Measurements from ENCODE around the gene ROPN1L. TPM values are rescaled to one million over a fixed set of nuclear protein-coding genes. Genes with fewer than 3 reads are reported as not detected.
"Not testable (repeated sequence)": the region's sequence is repeated elsewhere in the genome, so short reads cannot be mapped to it uniquely, and the experiment has no call there.

ROPN1L gene
- polyA plus RNA-seq, 4 donors = 0.62 to 1.2 (median 0.89) TPM

GRCh38 chr5:10497554-10497953 is 55.9 kb downstream of the ROPN1L start:
- DNase-seq (ENCODE audit: low read depth in 4 of 4, low spot score in 2 of 4) = no peak

- DNase-seq (ENCODE audit: low read depth in 4 of 4, low spot score in 2 of 4) = no peak
Observed at GRCh38 chr5:10498350-10498749, 56.7 kb downstream of the ROPN1L start.

- DNase-seq (ENCODE audit: low read depth in 4 of 4, low spot score in 2 of 4) = no peak
Observed at GRCh38 chr5:10499066-10499465, 57.4 kb downstream of the ROPN1L start.

- DNase-seq (ENCODE audit: low read depth in 4 of 4, low spot score in 2 of 4) = no peak
Observed at GRCh38 chr5:10499776-10500175, 58.1 kb downstream of the ROPN1L start.

GRCh38 chr5:10500669-10501068 is 59.0 kb downstream of the ROPN1L start:
- no peak for DNase-seq (ENCODE audit: low read depth in 4 of 4, low spot score in 2 of 4)

GRCh38 chr5:10501554-10502075 is 59.9 kb downstream of the ROPN1L start:
- DNase-seq (ENCODE audit: low read depth in 4 of 4, low spot score in 2 of 4) = no peak

- DNase-seq (ENCODE audit: low read depth in 4 of 4, low spot score in 2 of 4) = no peak
Observed at GRCh38 chr5:10502130-10502529, 60.5 kb downstream of the ROPN1L start.

- DNase-seq (ENCODE audit: low read depth in 4 of 4, low spot score in 2 of 4) = no peak
Observed at GRCh38 chr5:10502578-10502977, 60.9 kb downstream of the ROPN1L start.

GRCh38 chr5:10503321-10503720 is 61.6 kb downstream of the ROPN1L start:
- DNase-seq (ENCODE audit: low read depth in 4 of 4, low spot score in 2 of 4) = no peak

- peak in 1 of 4 donors; percentile 19 for DNase-seq (ENCODE audit: low read depth in 4 of 4, low spot score in 2 of 4)
Observed at GRCh38 chr5:10503997-10504793, 62.5 kb downstream of the ROPN1L start.

- DNase-seq (ENCODE audit: low read depth in 4 of 4, low spot score in 2 of 4) = no peak
Observed at GRCh38 chr5:10505517-10506095, 63.9 kb downstream of the ROPN1L start.

- DNase-seq (ENCODE audit: low read depth in 4 of 4, low spot score in 2 of 4) = no peak
Observed at GRCh38 chr5:10506535-10506934, 64.9 kb downstream of the ROPN1L start.

- peak in 2 of 4 donors; percentile 17 to 31 for DNase-seq (ENCODE audit: low read depth in 4 of 4, low spot score in 2 of 4)
Observed at GRCh38 chr5:10507575-10508096, 66.0 kb downstream of the ROPN1L start.

- no peak for DNase-seq (ENCODE audit: low read depth in 4 of 4, low spot score in 2 of 4)
Observed at GRCh38 chr5:10509575-10509974, 67.9 kb downstream of the ROPN1L start.

- no peak for DNase-seq (ENCODE audit: low read depth in 4 of 4, low spot score in 2 of 4)
Observed at GRCh38 chr5:10511741-10512640, 70.3 kb downstream of the ROPN1L start.

- DNase-seq (ENCODE audit: low read depth in 4 of 4, low spot score in 2 of 4) = no peak
Observed at GRCh38 chr5:10513501-10514442, 72.1 kb downstream of the ROPN1L start.

GRCh38 chr5:10514572-10514971 is 72.9 kb downstream of the ROPN1L start:
- not testable (repeated sequence) for DNase-seq (ENCODE audit: low read depth in 4 of 4, low spot score in 2 of 4)
